RWPE2 (cell line): ENCODE results near the gene SP140L.
A peak's percentile ranks its signal among the peaks of the same experiment; 100 is the strongest.

Experiments
- ATAC-seq: fragments of 200-7000 bp; cut with Tn5 transposase; 3 replicates; pipeline ENCODE4 v1.9.1; 2021; ENCODE audit warnings: low read depth
- DNase-seq: peaks from one replicate; pipeline ENCODE4 v3.0.0-alpha.2; 2020; ENCODE audit warnings: low spot score
- H3K27ac ChIP-seq: fragments of 450-650 bp; 2 replicates; pipeline ENCODE4 v1.5.1; 2017; ENCODE audit warnings: mild to moderate bottlenecking; ENCODE audit not compliant: poor library complexity, severe bottlenecking
- H3K27me3 ChIP-seq: fragments of 250-450 bp; sonication (Bioruptor Pico); 2 replicates; pipeline ENCODE4 v1.5.1; 2021; ENCODE audit warnings: mild to moderate bottlenecking, moderate library complexity; ENCODE audit not compliant: insufficient read depth, poor library complexity, severe bottlenecking
- H3K36me3 ChIP-seq: fragments of 250-450 bp; sonication (Bioruptor Pico); 2 replicates; pipeline ENCODE4 v1.5.1; 2020; ENCODE audit warnings: low read depth, mild to moderate bottlenecking, moderate library complexity
- H3K4me1 ChIP-seq: fragments of 250-450 bp; sonication (Bioruptor Pico); 2 replicates; pipeline ENCODE4 v1.5.1; 2021; ENCODE audit warnings: mild to moderate bottlenecking, moderate library complexity; ENCODE audit not compliant: insufficient read depth, poor library complexity, severe bottlenecking
- H3K4me3 ChIP-seq: fragments of 250-450 bp; sonication (Bioruptor Pico); 2 replicates; pipeline ENCODE4 v1.5.1; 2021; ENCODE audit warnings: mild to moderate bottlenecking, moderate library complexity; ENCODE audit not compliant: severe bottlenecking
- H3K9me3 ChIP-seq: fragments of 250-450 bp; sonication (Bioruptor Pico); 2 replicates; pipeline ENCODE4 v1.5.1; 2021; ENCODE audit warnings: mild to moderate bottlenecking, moderate library complexity; ENCODE audit not compliant: severe bottlenecking
- CTCF ChIP-seq: fragments of 450-650 bp; IDR thresholded peaks from one replicate; pipeline ENCODE4 v1.5.1; 2017; ENCODE audit warnings: mild to moderate bottlenecking, moderate library complexity; ENCODE audit not compliant: poor library complexity, severe bottlenecking

SP140L gene

GRCh38 chr2:230412846-230413245 is 85.9 kb downstream of the SP140L start:
- no peak overlapping the region for H3K27ac ChIP-seq

GRCh38 chr2:230413479-230413878 is 86.5 kb downstream of the SP140L start:
- Histone ChIP-seq H3K27me3 (no peaks in the 10 kb centered on the region), H3K9me3 (no peaks in the 10 kb centered on the region), H3K27ac (no peak overlapping the region), H3K36me3 (peaks cover 7% of the 10 kb centered on the region; the same call in 1 of the 2 replicates), H3K4me1 (peaks cover 14% of the 10 kb centered on the region), H3K4me3 (no peak overlapping the region)
- no peak for ATAC-seq
- no peak for DNase-seq
- no peak for TF ChIP-seq CTCF

More at GRCh38 chr2:230412846-230413245, 85.9 kb downstream of the SP140L start:
- H3K9me3 ChIP-seq: no peaks in the 10 kb centered on the region
- DNase-seq (no peak), ATAC-seq (no peak)
- peaks cover 8% of the 10 kb centered on the region for H3K4me1 ChIP-seq
- TF ChIP-seq CTCF: no peak
- no peaks in the 10 kb centered on the region for H3K27me3 ChIP-seq
- H3K4me3 ChIP-seq: no peak overlapping the region
- peaks cover 3% of the 10 kb centered on the region; the same call in 1 of the 2 replicates for H3K36me3 ChIP-seq

GRCh38 chr2:230414302-230414701 is 87.3 kb downstream of the SP140L start:
- peaks cover 7% of the 10 kb centered on the region; the same call in 1 of the 2 replicates for H3K36me3 ChIP-seq
- no peak overlapping the region for H3K4me3 ChIP-seq
- no peaks in the 10 kb centered on the region for H3K9me3 ChIP-seq
- TF ChIP-seq CTCF: no peak
- peak; percentile 44 for ATAC-seq
- peak overlapping the region; percentile 89 for H3K27ac ChIP-seq
- DNase-seq: no peak
- peaks cover 23% of the 10 kb centered on the region for H3K4me1 ChIP-seq
- no peaks in the 10 kb centered on the region for H3K27me3 ChIP-seq

- Histone ChIP-seq H3K4me1 (peaks cover 31% of the 10 kb centered on the region), H3K27me3 (no peaks in the 10 kb centered on the region), H3K4me3 (peak within 1 kb of the TSS; percentile 39), H3K9me3 (no peaks in the 10 kb centered on the region), H3K27ac (peak within 1 kb of the TSS; percentile 89), H3K36me3 (peaks cover 10% of the 10 kb centered on the region; the same call in 1 of the 2 replicates)
- DNase-seq: no peak
- TF ChIP-seq CTCF: no peak
- peak; percentile 80 for ATAC-seq
Measured at GRCh38 chr2:230416061-230416721, 89.2 kb downstream of the SP140L start, which contains the start of gene SP100. Gene SP100 (plus strand): TSS chr2:230416201. CDS start chr2:230416297, 96 bp downstream.

GRCh38 chr2:230417436-230417835 is 90.4 kb downstream of the SP140L start:
- H3K4me1 ChIP-seq: peaks cover 31% of the 10 kb centered on the region
- ATAC-seq: no peak
- H3K4me3 ChIP-seq: peak overlapping the region; percentile 39
- TF ChIP-seq CTCF: no peak
- H3K9me3 ChIP-seq: no peaks in the 10 kb centered on the region
- peak overlapping the region; percentile 89 for H3K27ac ChIP-seq
- no peak for DNase-seq
- H3K27me3 ChIP-seq: no peaks in the 10 kb centered on the region
- H3K36me3 ChIP-seq: peaks cover 11% of the 10 kb centered on the region; the same call in 1 of the 2 replicates
